T-helper 1 cell treated with Interleukin-12 subunit alpha and Interleukin-12 subunit beta and Interleukin-4 antibody, amounts not matched to agents 30 μg/mL and 1 μg/mL, for 36 hours (primary cell): ENCODE measurements around the gene CLEC16A.

ENCODE experiments used
- H3K27ac Mint-ChIP-seq: one replicate; pipeline ENCODE4 v1.8.0; 2021; ENCODE audit warnings: mild to moderate bottlenecking, mixed read lengths
- H3K27me3 Mint-ChIP-seq: one replicate; pipeline ENCODE4 v1.8.0; 2021; ENCODE audit warnings: low read depth, mixed read lengths
- H3K36me3 Mint-ChIP-seq: one replicate; pipeline ENCODE4 v1.8.0; 2021; ENCODE audit warnings: low read depth, mixed read lengths
- H3K4me1 Mint-ChIP-seq: one replicate; pipeline ENCODE4 v1.8.0; 2021; ENCODE audit warnings: low read depth, mixed read lengths
- H3K4me3 Mint-ChIP-seq: one replicate; pipeline ENCODE4 v1.8.0; 2021; ENCODE audit warnings: mild to moderate bottlenecking, moderate library complexity, mixed read lengths
- H3K9me3 Mint-ChIP-seq: one replicate; pipeline ENCODE4 v1.8.0; 2021; ENCODE audit warnings: mixed read lengths

The CLEC16A gene

DNA sequence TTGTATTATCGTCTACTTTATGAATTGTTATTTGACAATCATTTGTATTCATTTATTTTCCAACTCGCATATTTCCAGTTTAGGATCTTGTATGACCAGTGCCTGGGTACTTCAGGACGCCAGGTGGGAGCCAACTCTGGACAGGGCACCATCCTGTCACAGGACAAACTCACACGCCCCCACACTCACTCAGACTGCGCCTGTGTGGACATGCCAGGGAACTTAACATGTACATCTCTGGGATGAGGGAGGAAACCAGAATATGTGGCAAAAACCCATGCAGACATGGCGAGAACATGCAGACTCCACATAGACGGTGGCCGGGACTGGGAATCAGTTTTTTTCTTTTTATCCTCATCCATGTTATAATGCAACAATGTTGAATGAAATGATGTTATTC is 68.5 kb downstream of the CLEC16A start:
- Mint-ChIP-seq H3K4me3 (no peak overlapping the region), H3K27ac (no peak overlapping the region), H3K4me1 (peaks cover 15% of the 10 kb centered on the region), H3K9me3 (no peaks in the 10 kb centered on the region), H3K36me3 (peaks cover 36% of the 10 kb centered on the region), H3K27me3 (no peaks in the 10 kb centered on the region)

DNA sequence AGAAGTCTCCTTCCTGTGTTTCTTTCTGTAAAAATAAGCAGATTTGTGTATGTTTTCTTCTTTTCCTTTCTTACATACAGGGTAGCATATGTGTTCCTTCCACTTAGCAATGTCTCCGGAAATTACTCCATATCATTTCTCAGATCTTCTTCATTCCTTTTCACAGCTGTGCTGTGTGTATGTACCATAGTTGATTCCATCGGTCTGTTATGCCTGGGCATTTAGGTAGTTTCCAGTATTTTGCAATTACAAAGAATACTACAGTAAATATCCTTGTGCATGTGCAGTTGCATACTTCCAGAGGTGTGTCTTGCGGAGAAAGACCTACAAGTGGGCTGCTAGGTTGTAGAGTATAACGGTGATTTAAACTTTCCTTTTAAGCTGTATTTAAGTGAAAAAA is 69.8 kb downstream of the CLEC16A start:
- peaks cover 15% of the 10 kb centered on the region for H3K4me1 Mint-ChIP-seq
- peaks cover 37% of the 10 kb centered on the region for H3K36me3 Mint-ChIP-seq
- H3K4me3 Mint-ChIP-seq = no peak overlapping the region
- no peaks in the 10 kb centered on the region for H3K9me3 Mint-ChIP-seq
- H3K27ac Mint-ChIP-seq = no peak overlapping the region
- no peaks in the 10 kb centered on the region for H3K27me3 Mint-ChIP-seq

DNA sequence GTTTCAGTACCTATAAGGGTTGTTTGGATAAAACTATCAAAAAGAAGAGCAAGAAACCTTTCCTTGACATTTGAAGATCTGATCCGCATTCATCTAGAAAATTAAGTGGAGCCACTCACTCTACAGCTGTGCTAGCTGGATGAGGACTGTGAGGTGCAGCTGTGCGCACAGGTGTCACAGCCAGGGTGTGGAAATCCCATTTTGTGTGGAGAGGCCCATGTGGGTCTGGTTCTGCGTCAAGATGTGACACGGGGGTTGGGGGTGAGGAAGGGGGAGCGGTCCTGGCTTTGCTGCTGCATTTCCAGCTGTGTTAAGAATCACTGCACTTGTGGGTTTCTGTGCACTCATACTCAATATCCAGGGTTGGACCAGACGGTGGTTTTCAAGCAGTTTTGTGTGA is 70.7 kb downstream of the CLEC16A start:
- Mint-ChIP-seq H3K4me1 (peaks cover 15% of the 10 kb centered on the region), H3K4me3 (no peak overlapping the region), H3K27ac (no peak overlapping the region), H3K36me3 (peaks cover 33% of the 10 kb centered on the region), H3K27me3 (no peaks in the 10 kb centered on the region), H3K9me3 (no peaks in the 10 kb centered on the region)

GRCh38 chr16:11015607-11016006 is 71.2 kb downstream of the CLEC16A start:
- no peak overlapping the region for H3K4me3 Mint-ChIP-seq
- no peak overlapping the region for H3K27ac Mint-ChIP-seq
- H3K36me3 Mint-ChIP-seq = peaks cover 32% of the 10 kb centered on the region

DNA sequence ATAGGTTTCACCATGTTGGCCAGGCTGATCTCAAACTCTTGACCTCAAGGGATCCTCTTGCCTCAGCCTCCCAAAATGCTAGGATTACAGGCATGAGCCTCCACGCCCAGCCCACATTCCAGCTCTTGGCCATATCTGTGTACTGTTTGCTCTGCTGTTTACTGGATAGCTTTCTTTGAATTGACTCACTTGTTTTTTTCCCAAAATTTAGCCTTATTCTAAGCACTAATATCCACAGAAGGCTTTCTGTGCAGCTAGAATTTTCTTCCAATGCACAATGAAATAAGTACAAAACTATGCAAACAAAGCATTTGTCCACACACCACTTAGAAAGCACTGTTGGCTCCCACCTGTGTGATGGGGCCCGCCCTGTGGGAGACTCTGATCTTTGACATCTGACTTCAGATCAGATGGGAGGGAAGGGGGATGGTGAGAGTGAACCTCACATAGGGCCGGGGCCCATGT is 72.2 kb downstream of the CLEC16A start:
- Mint-ChIP-seq H3K9me3 (no peaks in the 10 kb centered on the region), H3K27me3 (no peaks in the 10 kb centered on the region), H3K36me3 (peaks cover 28% of the 10 kb centered on the region), H3K4me1 (peaks cover 15% of the 10 kb centered on the region), H3K4me3 (no peak overlapping the region), H3K27ac (no peak overlapping the region)

More at GRCh38 chr16:11015607-11016006, 71.2 kb downstream of the CLEC16A start:
- H3K9me3 Mint-ChIP-seq = no peaks in the 10 kb centered on the region
- H3K27me3 Mint-ChIP-seq = no peaks in the 10 kb centered on the region
- H3K4me1 Mint-ChIP-seq = peaks cover 15% of the 10 kb centered on the region

DNA sequence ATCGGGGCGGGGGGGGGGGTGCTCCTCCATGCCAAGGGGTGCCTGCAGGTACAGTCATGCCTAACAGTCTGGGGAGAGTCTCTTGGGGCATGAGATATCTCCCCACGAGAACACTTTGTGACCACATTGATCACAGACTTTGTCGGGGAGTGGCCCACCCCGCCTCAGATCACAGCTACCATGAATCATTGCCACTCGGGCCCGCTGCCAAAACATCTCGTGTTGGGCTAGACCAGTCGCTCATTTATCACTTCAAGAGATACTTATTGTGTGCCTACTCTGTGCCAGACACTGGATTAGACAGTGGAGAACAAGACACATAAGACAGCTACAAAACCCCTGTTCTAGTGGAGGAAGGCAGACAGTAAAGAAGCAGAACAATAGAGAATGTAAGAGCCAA is 72.6 kb downstream of the CLEC16A start:
- H3K27ac Mint-ChIP-seq = no peak overlapping the region
- no peaks in the 10 kb centered on the region for H3K27me3 Mint-ChIP-seq
- H3K4me1 Mint-ChIP-seq = peaks cover 17% of the 10 kb centered on the region
- peaks cover 26% of the 10 kb centered on the region for H3K36me3 Mint-ChIP-seq
- H3K4me3 Mint-ChIP-seq = no peak overlapping the region
- H3K9me3 Mint-ChIP-seq = no peaks in the 10 kb centered on the region

DNA sequence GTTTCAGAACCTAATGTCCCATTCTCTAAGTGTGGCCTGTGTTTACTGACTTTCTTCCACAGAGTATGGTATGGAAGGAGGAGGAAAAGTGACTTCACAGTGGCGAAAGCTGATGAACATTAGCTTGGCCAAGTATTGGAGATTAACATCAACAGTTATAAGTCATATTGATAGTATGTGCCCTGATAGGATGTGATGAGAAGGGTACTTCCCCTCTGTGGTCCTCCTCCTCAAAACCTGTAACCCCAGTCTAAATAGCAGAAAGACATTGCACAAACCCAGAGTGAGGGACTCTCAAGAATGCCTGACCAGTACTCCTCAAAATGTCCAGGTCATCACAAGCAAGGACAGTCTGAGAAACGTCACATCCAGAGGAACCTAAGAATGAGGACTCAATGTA is 73.1 kb downstream of the CLEC16A start:
- Mint-ChIP-seq H3K9me3 (no peaks in the 10 kb centered on the region), H3K27ac (no peak overlapping the region), H3K36me3 (peaks cover 26% of the 10 kb centered on the region), H3K4me3 (no peak overlapping the region), H3K27me3 (no peaks in the 10 kb centered on the region), H3K4me1 (peaks cover 17% of the 10 kb centered on the region)

- H3K4me3 Mint-ChIP-seq = no peak overlapping the region
- H3K27me3 Mint-ChIP-seq = no peaks in the 10 kb centered on the region
- H3K4me1 Mint-ChIP-seq = peaks cover 26% of the 10 kb centered on the region
- peaks cover 1% of the 10 kb centered on the region for H3K9me3 Mint-ChIP-seq
- H3K36me3 Mint-ChIP-seq = peaks cover 40% of the 10 kb centered on the region
- H3K27ac Mint-ChIP-seq = no peak overlapping the region
These were observed 76.0 kb downstream of the CLEC16A start for GRCh38 chr16:11020388-11020787.

- Mint-ChIP-seq H3K9me3 (peaks cover 7% of the 10 kb centered on the region), H3K27ac (no peak overlapping the region), H3K36me3 (peaks cover 46% of the 10 kb centered on the region), H3K4me3 (no peak overlapping the region), H3K27me3 (no peaks in the 10 kb centered on the region), H3K4me1 (peaks cover 26% of the 10 kb centered on the region)
These were observed 76.6 kb downstream of the CLEC16A start for GRCh38 chr16:11020792-11021551.

GRCh38 chr16:11022002-11022401 is 77.6 kb downstream of the CLEC16A start:
- Mint-ChIP-seq H3K9me3 (peaks cover 17% of the 10 kb centered on the region), H3K27ac (no peak overlapping the region), H3K4me3 (no peak overlapping the region), H3K36me3 (peaks cover 54% of the 10 kb centered on the region), H3K27me3 (no peaks in the 10 kb centered on the region), H3K4me1 (peaks cover 23% of the 10 kb centered on the region)

DNA sequence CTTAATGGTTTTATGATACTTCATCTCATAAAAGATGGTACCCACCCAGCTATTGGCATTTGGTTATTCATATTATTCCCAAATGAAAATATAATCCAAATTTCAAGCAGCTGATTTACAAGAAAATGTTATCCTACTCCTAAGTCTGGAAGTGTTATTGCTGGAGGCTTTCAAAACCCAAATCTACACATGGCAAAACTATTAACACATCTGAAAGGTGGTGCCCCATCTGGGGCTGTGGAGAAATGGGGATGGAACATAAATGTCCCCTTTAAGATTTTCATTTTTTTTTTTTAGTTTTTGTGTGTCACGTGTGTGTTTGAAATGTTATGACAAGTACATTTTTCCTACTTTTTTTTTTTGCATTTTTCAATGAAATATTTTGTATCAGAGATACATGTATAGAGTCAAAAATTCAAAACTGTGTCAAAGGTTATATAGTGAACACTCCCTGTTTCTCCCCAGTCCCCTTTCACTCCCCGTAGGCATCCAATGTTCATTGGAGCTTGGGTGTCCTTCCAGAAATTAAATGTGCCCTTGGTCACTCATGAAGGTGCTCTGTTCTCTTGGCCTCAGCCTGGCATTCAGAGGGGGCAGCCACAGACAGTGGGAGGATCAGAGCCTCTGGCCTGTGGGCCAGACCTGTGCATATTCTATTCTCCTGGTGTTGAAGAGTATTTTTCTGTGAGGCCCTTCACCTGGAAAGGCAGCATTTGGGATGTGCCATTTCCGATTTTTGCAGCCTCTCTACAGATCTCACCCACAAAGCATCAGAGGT is 79.1 kb downstream of the CLEC16A start:
- H3K27me3 Mint-ChIP-seq = no peaks in the 10 kb centered on the region
- H3K4me3 Mint-ChIP-seq = no peak overlapping the region
- H3K36me3 Mint-ChIP-seq = peaks cover 63% of the 10 kb centered on the region
- H3K27ac Mint-ChIP-seq = no peak overlapping the region
- peaks cover 16% of the 10 kb centered on the region for H3K4me1 Mint-ChIP-seq
- peaks cover 24% of the 10 kb centered on the region for H3K9me3 Mint-ChIP-seq

GRCh38 chr16:11024333-11025053 is 80.1 kb downstream of the CLEC16A start:
- Mint-ChIP-seq H3K4me3 (no peak overlapping the region), H3K36me3 (peaks cover 71% of the 10 kb centered on the region), H3K9me3 (peaks cover 34% of the 10 kb centered on the region), H3K27ac (peak overlapping the region; percentile 43), H3K27me3 (no peaks in the 10 kb centered on the region), H3K4me1 (peaks cover 19% of the 10 kb centered on the region)

DNA sequence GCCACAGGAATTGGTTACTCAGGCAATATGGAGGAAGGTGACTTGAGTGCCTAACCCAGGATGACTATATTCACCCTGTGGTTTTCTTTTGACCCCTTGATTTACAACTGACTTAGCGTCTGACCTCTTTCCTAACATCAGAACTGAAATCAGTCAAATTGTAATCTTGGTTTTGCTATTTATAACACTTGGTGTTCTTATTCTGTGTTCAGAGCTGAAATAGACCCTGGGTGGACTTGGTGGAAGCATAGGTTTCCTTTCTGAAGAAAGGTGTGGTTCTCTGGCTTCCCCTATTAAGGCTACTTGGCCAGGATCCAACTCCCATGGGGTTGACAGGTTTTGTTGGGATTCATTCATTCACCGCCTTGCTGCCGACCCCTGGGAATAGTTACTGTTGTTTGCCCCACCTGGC is 80.8 kb downstream of the CLEC16A start:
- Mint-ChIP-seq H3K27me3 (no peaks in the 10 kb centered on the region), H3K9me3 (peaks cover 40% of the 10 kb centered on the region), H3K36me3 (peaks cover 73% of the 10 kb centered on the region), H3K4me1 (peaks cover 24% of the 10 kb centered on the region), H3K4me3 (no peak overlapping the region), H3K27ac (peak overlapping the region; percentile 43)

DNA sequence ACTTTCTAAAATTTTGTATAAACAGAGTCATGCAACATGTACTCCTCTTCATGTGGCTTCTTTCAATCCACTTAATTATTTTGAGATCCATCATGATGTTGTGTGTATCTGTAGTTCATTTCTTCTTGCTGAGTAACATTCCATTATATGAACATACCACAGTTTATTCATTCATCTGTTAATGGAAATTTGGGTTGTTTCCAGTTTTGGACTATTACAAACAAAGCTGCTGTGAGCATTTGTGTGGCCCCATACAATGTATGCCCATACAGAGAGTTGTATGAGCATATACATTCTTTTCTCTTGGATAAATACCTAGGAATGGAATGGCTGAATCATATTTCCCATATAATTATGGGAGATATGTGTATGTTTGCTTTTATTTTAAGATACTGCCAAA is 85.6 kb downstream of the CLEC16A start:
- H3K27ac Mint-ChIP-seq = no peak overlapping the region
- no peak overlapping the region for H3K4me3 Mint-ChIP-seq
- H3K27me3 Mint-ChIP-seq = no peaks in the 10 kb centered on the region
- H3K4me1 Mint-ChIP-seq = peaks cover 32% of the 10 kb centered on the region
- H3K36me3 Mint-ChIP-seq = peaks cover 93% of the 10 kb centered on the region
- peaks cover 40% of the 10 kb centered on the region for H3K9me3 Mint-ChIP-seq
